HFF-Myc (cell line): ENCODE measurements around the gene CAV3.
"Not testable (repeated sequence)": the region's sequence is repeated elsewhere in the genome, so short reads cannot be mapped to it uniquely, and the experiment has no call there.

Experiments used
- DNase-seq: peaks from one replicate; pipeline ENCODE4 v3.0.0-alpha.2; 2011; ENCODE audit warnings: low read depth; ENCODE audit errors: extremely low read depth
- H3K4me3 ChIP-seq: replicated peaks from 2 replicates; pipeline ENCODE4 v1.5.1; 2011; ENCODE audit warnings: low read depth, mild to moderate bottlenecking, control low read depth, low read length
- CTCF ChIP-seq: IDR thresholded peaks from 2 replicates; pipeline ENCODE4 v1.5.1; 2012; ENCODE audit warnings: mild to moderate bottlenecking, low read depth, low read length, control low read depth; ENCODE audit errors: missing control alignments

CAV3 gene

GRCh38 chr3:8733332-8734094 is at the start of gene CAV3:
TSS of gene CAV3 (plus strand) at chr3:8733802. CDS start at chr3:8733877, 75 bp downstream.
- TF ChIP-seq CTCF: no peak
- DNase-seq: no peak
- H3K4me3 ChIP-seq: no peak within 1 kb of the TSS

- not testable (repeated sequence) for DNase-seq, H3K4me3 ChIP-seq
Measured at GRCh38 chr3:8684992-8685391, 48.6 kb upstream of the CAV3 start.

GRCh38 chr3:8691295-8691694 is 42.3 kb upstream of the CAV3 start:
- DNase-seq, H3K4me3 ChIP-seq: not testable (repeated sequence)

GRCh38 chr3:8702560-8702959 is 31.0 kb upstream of the CAV3 start:
- DNase-seq: no peak
- H3K4me3 ChIP-seq: no peak overlapping the region
- TF ChIP-seq CTCF: peak; percentile 46

- DNase-seq: no peak
- TF ChIP-seq CTCF: no peak
Measured at GRCh38 chr3:8705575-8705974, 28.0 kb upstream of the CAV3 start.

GRCh38 chr3:8709287-8709686 is 24.3 kb upstream of the CAV3 start:
- no peak for TF ChIP-seq CTCF
- no peak overlapping the region for H3K4me3 ChIP-seq
- no peak for DNase-seq

More at GRCh38 chr3:8705575-8705974, 28.0 kb upstream of the CAV3 start:
- H3K4me3 ChIP-seq: no peak overlapping the region

GRCh38 chr3:8709801-8710507 is 23.6 kb upstream of the CAV3 start:
- H3K4me3 ChIP-seq: no peak overlapping the region
- no peak for DNase-seq
- TF ChIP-seq CTCF: no peak
